Neural cell (in vitro differentiated cells): ENCODE measurements around the gene RTN4R.

ENCODE experiments used
- EP300 ChIP-seq: fragments of 450-650 bp; conservative IDR thresholded peaks from 2 replicates; pipeline ENCODE4 v1.6.1; 2014; ENCODE audit warnings: antibody characterized with exemption, mild to moderate bottlenecking, moderate library complexity; ENCODE audit not compliant: poor library complexity, severe bottlenecking
- EZH2 ChIP-seq: fragments of 200-600, 300-800 bp; shearing (Covaris generic), sonication (generic); IDR thresholded peaks from 2 replicates; pipeline ENCODE4 v1.6.1; 2014; ENCODE audit warnings: antibody characterized with exemption, low read length, borderline replicate concordance, mild to moderate bottlenecking; ENCODE audit not compliant: insufficient read depth, poor library complexity, severe bottlenecking
- MXI1 ChIP-seq: fragments of 450-650 bp; conservative IDR thresholded peaks from 2 replicates; pipeline ENCODE4 v1.6.1; 2014; ENCODE audit warnings: antibody characterized with exemption, mild to moderate bottlenecking; ENCODE audit not compliant: poor library complexity, severe bottlenecking
- POLR2AphosphoS5 ChIP-seq: IDR thresholded peaks from 2 replicates; pipeline ENCODE4 v1.6.1; 2012
- RAD21 ChIP-seq: fragments of 450-650 bp; conservative IDR thresholded peaks from 2 replicates; pipeline ENCODE4 v1.6.1; 2014; ENCODE audit warnings: antibody characterized with exemption, mild to moderate bottlenecking, moderate library complexity
- SMC3 ChIP-seq: fragments of 450-650 bp; conservative IDR thresholded peaks from 2 replicates; pipeline ENCODE4 v1.6.1; 2014; ENCODE audit warnings: antibody characterized with exemption, mild to moderate bottlenecking, moderate library complexity; ENCODE audit not compliant: poor library complexity
- TAF1 ChIP-seq: IDR thresholded peaks from 2 replicates; pipeline ENCODE4 v1.6.1; 2012; ENCODE audit warnings: low read depth
- TF ChIP-seq, protein P1 (sequence below): fragments of 450-650 bp; IDR thresholded peaks from 2 replicates; pipeline ENCODE4 v1.5.1; 2014; ENCODE audit warnings: antibody characterized with exemption, mild to moderate bottlenecking, moderate library complexity; ENCODE audit not compliant: poor library complexity, severe bottlenecking
- TF ChIP-seq, protein P2 (sequence below): IDR thresholded peaks from 2 replicates; pipeline ENCODE4 v1.6.1; 2012; ENCODE audit warnings: borderline replicate concordance

DNA sequence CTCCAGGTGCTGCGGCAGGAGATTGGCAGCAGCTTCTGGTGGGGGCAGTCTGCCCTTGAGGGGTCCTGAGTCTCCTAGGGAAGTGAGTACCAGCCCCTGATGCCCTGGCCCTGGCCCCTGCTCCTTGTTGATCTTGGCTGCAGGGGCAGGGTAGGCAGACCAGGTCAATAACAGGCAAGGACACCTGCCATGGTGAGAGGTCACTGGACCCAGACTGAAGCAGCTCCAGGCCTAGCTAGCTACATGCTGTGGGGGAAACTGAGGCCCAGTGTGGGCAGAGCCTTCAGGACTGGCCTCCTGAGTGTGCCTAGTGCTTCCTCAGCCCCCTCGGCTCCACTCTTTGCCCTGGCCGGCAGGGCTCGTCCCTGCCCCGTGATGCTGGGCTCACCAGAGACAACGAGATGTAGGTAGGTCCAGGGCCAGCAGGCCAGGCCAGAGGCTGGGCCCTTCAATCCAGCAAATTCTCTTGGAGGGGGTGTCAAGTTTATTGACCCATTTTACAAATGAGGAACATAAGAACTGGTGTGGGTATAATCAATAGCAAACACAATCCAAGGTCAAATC, 20.4 kb downstream of the RTN4R start:
- TF ChIP-seq, protein P1, sequence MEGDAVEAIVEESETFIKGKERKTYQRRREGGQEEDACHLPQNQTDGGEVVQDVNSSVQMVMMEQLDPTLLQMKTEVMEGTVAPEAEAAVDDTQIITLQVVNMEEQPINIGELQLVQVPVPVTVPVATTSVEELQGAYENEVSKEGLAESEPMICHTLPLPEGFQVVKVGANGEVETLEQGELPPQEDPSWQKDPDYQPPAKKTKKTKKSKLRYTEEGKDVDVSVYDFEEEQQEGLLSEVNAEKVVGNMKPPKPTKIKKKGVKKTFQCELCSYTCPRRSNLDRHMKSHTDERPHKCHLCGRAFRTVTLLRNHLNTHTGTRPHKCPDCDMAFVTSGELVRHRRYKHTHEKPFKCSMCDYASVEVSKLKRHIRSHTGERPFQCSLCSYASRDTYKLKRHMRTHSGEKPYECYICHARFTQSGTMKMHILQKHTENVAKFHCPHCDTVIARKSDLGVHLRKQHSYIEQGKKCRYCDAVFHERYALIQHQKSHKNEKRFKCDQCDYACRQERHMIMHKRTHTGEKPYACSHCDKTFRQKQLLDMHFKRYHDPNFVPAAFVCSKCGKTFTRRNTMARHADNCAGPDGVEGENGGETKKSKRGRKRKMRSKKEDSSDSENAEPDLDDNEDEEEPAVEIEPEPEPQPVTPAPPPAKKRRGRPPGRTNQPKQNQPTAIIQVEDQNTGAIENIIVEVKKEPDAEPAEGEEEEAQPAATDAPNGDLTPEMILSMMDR = no peak
- TF ChIP-seq EZH2 (no peak), RAD21 (no peak), POLR2AphosphoS5 (no peak), TAF1 (no peak), SMC3 (no peak), EP300 (no peak), MXI1 (no peak)
- TF ChIP-seq, protein P2, sequence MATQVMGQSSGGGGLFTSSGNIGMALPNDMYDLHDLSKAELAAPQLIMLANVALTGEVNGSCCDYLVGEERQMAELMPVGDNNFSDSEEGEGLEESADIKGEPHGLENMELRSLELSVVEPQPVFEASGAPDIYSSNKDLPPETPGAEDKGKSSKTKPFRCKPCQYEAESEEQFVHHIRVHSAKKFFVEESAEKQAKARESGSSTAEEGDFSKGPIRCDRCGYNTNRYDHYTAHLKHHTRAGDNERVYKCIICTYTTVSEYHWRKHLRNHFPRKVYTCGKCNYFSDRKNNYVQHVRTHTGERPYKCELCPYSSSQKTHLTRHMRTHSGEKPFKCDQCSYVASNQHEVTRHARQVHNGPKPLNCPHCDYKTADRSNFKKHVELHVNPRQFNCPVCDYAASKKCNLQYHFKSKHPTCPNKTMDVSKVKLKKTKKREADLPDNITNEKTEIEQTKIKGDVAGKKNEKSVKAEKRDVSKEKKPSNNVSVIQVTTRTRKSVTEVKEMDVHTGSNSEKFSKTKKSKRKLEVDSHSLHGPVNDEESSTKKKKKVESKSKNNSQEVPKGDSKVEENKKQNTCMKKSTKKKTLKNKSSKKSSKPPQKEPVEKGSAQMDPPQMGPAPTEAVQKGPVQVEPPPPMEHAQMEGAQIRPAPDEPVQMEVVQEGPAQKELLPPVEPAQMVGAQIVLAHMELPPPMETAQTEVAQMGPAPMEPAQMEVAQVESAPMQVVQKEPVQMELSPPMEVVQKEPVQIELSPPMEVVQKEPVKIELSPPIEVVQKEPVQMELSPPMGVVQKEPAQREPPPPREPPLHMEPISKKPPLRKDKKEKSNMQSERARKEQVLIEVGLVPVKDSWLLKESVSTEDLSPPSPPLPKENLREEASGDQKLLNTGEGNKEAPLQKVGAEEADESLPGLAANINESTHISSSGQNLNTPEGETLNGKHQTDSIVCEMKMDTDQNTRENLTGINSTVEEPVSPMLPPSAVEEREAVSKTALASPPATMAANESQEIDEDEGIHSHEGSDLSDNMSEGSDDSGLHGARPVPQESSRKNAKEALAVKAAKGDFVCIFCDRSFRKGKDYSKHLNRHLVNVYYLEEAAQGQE = no peak
